ENCODE results near the gene CDK19.

Gene CDK19

DNA sequence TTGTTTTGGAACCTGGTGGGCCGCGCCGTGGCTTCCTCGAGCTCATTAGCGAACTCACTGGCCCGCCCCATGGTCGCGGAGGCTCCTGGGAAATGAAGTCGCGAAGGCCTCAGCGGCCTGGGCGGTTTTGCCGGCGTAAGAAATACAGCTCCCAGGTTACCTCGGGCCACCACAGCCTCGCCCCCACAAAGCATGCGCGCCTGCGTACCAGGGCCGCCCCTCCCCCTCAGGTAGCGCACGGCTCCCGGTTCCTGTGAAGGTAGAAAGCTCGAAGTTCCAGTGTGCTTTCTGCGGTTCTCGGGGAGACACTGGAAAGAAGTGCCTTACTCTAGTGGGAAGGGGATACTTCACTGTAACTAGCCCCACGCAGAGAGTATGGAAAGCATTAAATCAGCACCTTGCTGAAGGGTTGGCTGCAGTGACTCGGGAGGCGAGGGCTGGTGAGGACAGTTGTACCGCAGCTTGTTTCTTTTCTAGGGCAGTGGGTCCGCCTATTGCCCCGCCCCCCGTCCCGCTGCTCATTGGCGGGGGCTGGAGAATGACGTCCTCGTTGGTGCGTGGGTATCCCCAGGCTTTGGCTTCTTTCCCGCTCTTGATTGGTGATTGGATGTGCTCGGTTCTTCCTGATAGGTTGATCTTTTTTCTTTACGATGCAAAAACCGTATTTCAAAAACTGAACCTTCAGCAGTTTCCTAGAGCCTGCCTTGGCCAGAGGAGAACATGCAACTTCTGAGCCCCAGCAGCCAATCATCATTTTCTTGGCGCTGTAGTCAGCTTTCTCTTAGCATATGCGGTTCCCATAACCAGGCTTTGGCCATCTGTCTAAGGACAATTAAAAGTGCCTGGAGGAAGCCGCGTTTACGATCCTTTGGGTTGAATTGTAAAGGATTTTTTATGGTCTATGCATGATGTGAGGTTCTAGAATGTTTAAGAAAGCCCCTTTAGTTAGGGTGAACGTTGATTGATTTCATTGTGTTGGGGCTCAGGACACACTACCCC is at the start of gene CDK19:
Gene CDK19, minus strand, starts transcription at position 59 of the 999 bp plus-strand sequence. CDS start 333 bp downstream, outside the sequence.
- TF ChIP-seq CTCF (IDR thresholded peaks at IDR 0.05) (no peak), ZFX (IDR thresholded peaks at IDR 0.05; ENCODE audit: borderline replicate concordance) (no peak)
- H3K27ac ChIP-seq, result peak within 1 kb of the TSS; percentile 91

DNA sequence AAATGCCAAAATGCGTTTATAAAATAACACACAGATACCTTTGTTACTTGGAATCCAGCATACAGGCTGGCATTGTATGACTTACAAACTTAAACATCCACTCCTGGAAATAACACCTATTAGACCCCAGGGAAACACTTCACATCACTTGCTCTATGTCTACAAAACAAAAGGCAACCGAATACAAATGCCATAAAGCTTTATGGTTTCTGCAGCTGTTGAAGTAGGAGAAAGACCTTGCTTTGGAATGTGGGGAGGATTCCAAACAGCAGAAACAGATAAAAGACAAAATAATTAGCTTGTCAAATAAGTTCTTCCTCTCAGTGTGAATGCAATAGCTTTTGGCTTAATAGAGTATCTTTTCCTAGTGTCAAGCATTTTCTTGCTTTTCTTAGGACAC is 49.6 kb upstream of the CDK19 start:
- H3K27ac ChIP-seq, result no peak overlapping the region
- no peak for TF ChIP-seq CTCF (IDR thresholded peaks at IDR 0.05)
- no peak for TF ChIP-seq ZFX (IDR thresholded peaks at IDR 0.05; ENCODE audit: borderline replicate concordance)

DNA sequence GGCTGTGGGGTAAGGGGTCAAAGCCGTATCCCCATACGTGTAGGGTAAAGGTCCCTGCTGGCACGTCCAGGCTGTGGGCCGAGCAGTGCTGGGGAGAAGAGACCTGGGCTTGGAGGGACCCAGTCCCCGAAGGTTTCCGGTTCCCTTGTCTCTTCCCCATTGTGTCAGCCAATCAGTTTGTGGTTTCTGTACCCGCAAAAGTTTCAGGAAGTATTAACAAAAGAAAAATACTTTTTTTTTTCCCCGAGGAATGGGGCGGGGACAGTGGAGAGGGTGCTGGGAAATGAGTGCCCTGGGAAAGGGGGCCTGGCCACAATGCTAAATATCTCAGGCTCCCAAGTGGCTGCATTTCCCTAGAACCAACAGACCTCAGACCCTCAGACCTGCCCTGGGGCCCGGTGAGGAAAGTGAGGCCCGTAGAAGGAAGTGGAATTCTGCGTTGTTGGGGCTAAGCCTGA is 44.1 kb upstream of the CDK19 start:
- no peak for TF ChIP-seq ZFX (IDR thresholded peaks at IDR 0.05; ENCODE audit: borderline replicate concordance)
- TF ChIP-seq CTCF (IDR thresholded peaks at IDR 0.05), result no peak
- no peak overlapping the region for H3K27ac ChIP-seq

GRCh38 chr6:110858562-110859214 is 43.4 kb upstream of the CDK19 start:
- H3K27ac ChIP-seq, result no peak overlapping the region
- TF ChIP-seq CTCF (IDR thresholded peaks at IDR 0.05), result no peak
- TF ChIP-seq ZFX (IDR thresholded peaks at IDR 0.05; ENCODE audit: borderline replicate concordance), result no peak

GRCh38 chr6:110858016-110858415 is 42.7 kb upstream of the CDK19 start:
- TF ChIP-seq CTCF (IDR thresholded peaks at IDR 0.05) (no peak), ZFX (IDR thresholded peaks at IDR 0.05; ENCODE audit: borderline replicate concordance) (no peak)
- no peak overlapping the region for H3K27ac ChIP-seq

DNA sequence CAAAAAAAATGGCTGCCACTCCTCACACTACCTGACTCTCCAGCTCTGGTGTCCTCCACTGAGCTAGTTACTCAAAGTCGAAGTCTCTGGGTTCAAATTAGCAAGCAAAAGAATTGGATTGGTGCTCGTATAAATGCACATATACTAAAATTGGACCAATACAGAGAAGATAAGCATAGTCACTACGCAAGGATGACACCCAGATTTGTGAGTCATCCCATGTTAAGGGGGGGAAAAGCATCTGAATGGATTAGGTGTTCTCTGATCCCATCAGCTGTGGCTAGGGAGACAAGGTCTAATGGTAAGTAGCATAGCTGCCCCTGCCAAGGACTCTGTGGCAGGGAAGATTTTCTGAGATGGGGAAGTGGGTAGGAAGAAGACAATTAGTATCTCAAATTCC is 41.0 kb upstream of the CDK19 start:
- TF ChIP-seq ZFX (IDR thresholded peaks at IDR 0.05; ENCODE audit: borderline replicate concordance), result no peak
- no peak for TF ChIP-seq CTCF (IDR thresholded peaks at IDR 0.05)
- no peak overlapping the region for H3K27ac ChIP-seq

All from 22Rv1 (cell line).